HEK293T (cell line): ENCODE measurements around the gene NT5C3B.

Source experiments
- BHLHE40 ChIP-seq: fragments of 450-650 bp; IDR thresholded peaks from 2 replicates; pipeline ENCODE4 v1.6.1; 2016; ENCODE audit warnings: mild to moderate bottlenecking, moderate library complexity, borderline replicate concordance
- CTBP1 ChIP-seq: fragments of 450-650 bp; IDR thresholded peaks from 2 replicates; pipeline ENCODE4 v1.6.1; 2016; ENCODE audit warnings: borderline replicate concordance
- ELF4 ChIP-seq: fragments of 450-650 bp; IDR thresholded peaks from 2 replicates; pipeline ENCODE4 v1.6.1; 2017; ENCODE audit warnings: antibody characterized with exemption
- FOXA1 ChIP-seq: fragments of 450-650 bp; IDR thresholded peaks from 2 replicates; pipeline ENCODE4 v1.6.1; 2016; ENCODE audit warnings: mild to moderate bottlenecking
- FOXK2 ChIP-seq: fragments of 450-650 bp; IDR thresholded peaks from 2 replicates; pipeline ENCODE4 v1.6.1; 2016; ENCODE audit warnings: mild to moderate bottlenecking
- FOXM1 ChIP-seq: fragments of 450-650 bp; IDR thresholded peaks from 2 replicates; pipeline ENCODE4 v1.6.1; 2017; ENCODE audit warnings: mild to moderate bottlenecking, borderline replicate concordance
- HDGF ChIP-seq: fragments of 450-650 bp; IDR thresholded peaks from 2 replicates; pipeline ENCODE4 v1.6.1; 2017; ENCODE audit warnings: antibody characterized with exemption, borderline replicate concordance
- L3MBTL2 ChIP-seq: fragments of 450-650 bp; conservative IDR thresholded peaks from 2 replicates; pipeline ENCODE4 v1.6.1; 2016; ENCODE audit warnings: mild to moderate bottlenecking
- LEF1 ChIP-seq: fragments of 450-650 bp; IDR thresholded peaks from 2 replicates; pipeline ENCODE4 v1.6.1; 2017; ENCODE audit warnings: mild to moderate bottlenecking, borderline replicate concordance
- NFRKB ChIP-seq: fragments of 450-650 bp; IDR thresholded peaks from 2 replicates; pipeline ENCODE4 v1.6.1; 2016; ENCODE audit warnings: mild to moderate bottlenecking, moderate library complexity
- SP1 ChIP-seq: fragments of 450-650 bp; IDR thresholded peaks from 2 replicates; pipeline ENCODE4 v1.6.1; 2017
- SUZ12 ChIP-seq: fragments of 450-650 bp; IDR thresholded peaks from 2 replicates; pipeline ENCODE4 v1.6.1; 2016; ENCODE audit warnings: mild to moderate bottlenecking
- TARDBP ChIP-seq: fragments of 450-650 bp; IDR thresholded peaks from 2 replicates; pipeline ENCODE4 v1.6.1; 2016
- ZNF384 ChIP-seq: fragments of 450-650 bp; IDR thresholded peaks from 2 replicates; pipeline ENCODE4 v1.6.1; 2016

- TF ChIP-seq BHLHE40 = no peak
- no peak for TF ChIP-seq FOXA1
- no peak for TF ChIP-seq ZNF384
- no peak for TF ChIP-seq SUZ12
- TF ChIP-seq HDGF = no peak
- no peak for TF ChIP-seq L3MBTL2
- no peak for TF ChIP-seq FOXK2
- TF ChIP-seq SP1 = no peak
- TF ChIP-seq TARDBP = no peak
- no peak for TF ChIP-seq ELF4
- TF ChIP-seq FOXM1 = no peak
- TF ChIP-seq CTBP1 = no peak; the same call in 1 of the 2 replicates
- TF ChIP-seq NFRKB = no peak
- no peak for TF ChIP-seq LEF1
Observed at GRCh38 chr17:41787021-41787418, 49.0 kb downstream of the NT5C3B start.
